Measurements from ENCODE around the gene DNAH10.

DNA sequence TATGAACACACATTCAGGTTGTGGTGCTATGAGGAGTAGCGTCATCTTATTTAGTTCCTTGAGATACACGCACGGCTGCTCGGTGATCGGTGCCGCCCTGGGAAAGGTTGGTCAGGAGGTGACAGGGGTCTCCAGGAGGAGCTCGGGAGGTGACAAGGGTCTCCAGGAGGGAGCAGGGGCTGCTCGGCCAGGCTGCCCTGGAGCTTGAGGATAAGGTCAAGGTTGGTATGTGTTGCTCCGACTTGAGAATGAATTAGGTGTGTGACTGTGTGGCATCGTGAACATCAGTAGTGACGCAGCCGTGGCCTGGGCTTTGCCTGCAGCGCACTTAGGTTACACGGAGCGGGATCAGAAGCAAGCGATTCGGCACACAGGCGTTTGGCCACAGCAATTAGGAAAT is 174.4 kb downstream of the DNAH10 start:
- TF ChIP-seq, protein P1, sequence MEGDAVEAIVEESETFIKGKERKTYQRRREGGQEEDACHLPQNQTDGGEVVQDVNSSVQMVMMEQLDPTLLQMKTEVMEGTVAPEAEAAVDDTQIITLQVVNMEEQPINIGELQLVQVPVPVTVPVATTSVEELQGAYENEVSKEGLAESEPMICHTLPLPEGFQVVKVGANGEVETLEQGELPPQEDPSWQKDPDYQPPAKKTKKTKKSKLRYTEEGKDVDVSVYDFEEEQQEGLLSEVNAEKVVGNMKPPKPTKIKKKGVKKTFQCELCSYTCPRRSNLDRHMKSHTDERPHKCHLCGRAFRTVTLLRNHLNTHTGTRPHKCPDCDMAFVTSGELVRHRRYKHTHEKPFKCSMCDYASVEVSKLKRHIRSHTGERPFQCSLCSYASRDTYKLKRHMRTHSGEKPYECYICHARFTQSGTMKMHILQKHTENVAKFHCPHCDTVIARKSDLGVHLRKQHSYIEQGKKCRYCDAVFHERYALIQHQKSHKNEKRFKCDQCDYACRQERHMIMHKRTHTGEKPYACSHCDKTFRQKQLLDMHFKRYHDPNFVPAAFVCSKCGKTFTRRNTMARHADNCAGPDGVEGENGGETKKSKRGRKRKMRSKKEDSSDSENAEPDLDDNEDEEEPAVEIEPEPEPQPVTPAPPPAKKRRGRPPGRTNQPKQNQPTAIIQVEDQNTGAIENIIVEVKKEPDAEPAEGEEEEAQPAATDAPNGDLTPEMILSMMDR (conservative IDR thresholded peaks at IDR 0.05; ENCODE audit: low read length) = no peak
- TF ChIP-seq EZH2phosphoT487 (IDR thresholded peaks at IDR 0.05; ENCODE audit: borderline replicate concordance, low read depth, low read length) = no peak
